Stimulated activated CD4-positive, alpha-beta T cell treated with anti-CD3 and anti-CD28 coated beads, TNF-alpha, amount 100 ng/mL, for 4 hours (primary cell): ENCODE data around the gene SFSWAP.
"Not testable (repeated sequence)": the region's sequence is repeated elsewhere in the genome, so short reads cannot be mapped to it uniquely, and the experiment has no call there.

ENCODE experiments used
- DNase-seq, 3 experiments: peaks; one replicate each; pipeline ENCODE4 v3.0.0-alpha.2; 2020; ENCODE audit warnings: low read depth in 3 of 3

SFSWAP gene

GRCh38 chr12:131679816-131680215 is 31.1 kb upstream of the SFSWAP start:
- not testable (repeated sequence) for DNase-seq

GRCh38 chr12:131680392-131681256 is 30.3 kb upstream of the SFSWAP start:
- not testable (repeated sequence) for DNase-seq

- no peak for DNase-seq
These were observed 29.7 kb upstream of the SFSWAP start for GRCh38 chr12:131681257-131681620.

- peak in 1 of 3 experiments; percentile 21 for DNase-seq
These were observed 29.0 kb upstream of the SFSWAP start for GRCh38 chr12:131681746-131682509.

GRCh38 chr12:131682510-131682895 is 28.4 kb upstream of the SFSWAP start:
- DNase-seq: no peak

- DNase-seq: no peak
These were observed 27.4 kb upstream of the SFSWAP start for GRCh38 chr12:131683266-131684014.

GRCh38 chr12:131684015-131684725 is 26.7 kb upstream of the SFSWAP start:
- DNase-seq: no peak

- no peak for DNase-seq
These were observed 23.4 kb upstream of the SFSWAP start for GRCh38 chr12:131687346-131688125.

GRCh38 chr12:131688131-131688844 is 22.6 kb upstream of the SFSWAP start:
- DNase-seq: no peak

- DNase-seq: no peak
These were observed 22.1 kb upstream of the SFSWAP start for GRCh38 chr12:131688845-131689154.

GRCh38 chr12:131690320-131690719 is 20.6 kb upstream of the SFSWAP start:
- no peak for DNase-seq

- no peak for DNase-seq
These were observed 18.5 kb upstream of the SFSWAP start for GRCh38 chr12:131692431-131692830.

GRCh38 chr12:131693149-131693548 is 17.7 kb upstream of the SFSWAP start:
- no peak for DNase-seq

- DNase-seq: no peak
These were observed 16.6 kb upstream of the SFSWAP start for GRCh38 chr12:131694116-131694838.

- no peak for DNase-seq
These were observed 14.9 kb upstream of the SFSWAP start for GRCh38 chr12:131695968-131696367.

GRCh38 chr12:131698286-131698685 is 12.6 kb upstream of the SFSWAP start:
- no peak for DNase-seq

GRCh38 chr12:131699434-131699833 is 11.5 kb upstream of the SFSWAP start:
- DNase-seq: no peak

- no peak for DNase-seq
These were observed 10.6 kb upstream of the SFSWAP start for GRCh38 chr12:131700271-131700670.

- DNase-seq: no peak
These were observed 9.0 kb upstream of the SFSWAP start for GRCh38 chr12:131701705-131702572.
